IMR-90 (cell line): ENCODE measurements around the gene CXCL13. TPM values are rescaled to one million over a fixed set of nuclear protein-coding genes. Genes with fewer than 3 reads are reported as not detected.
"Not testable (repeated sequence)": the region's sequence is repeated elsewhere in the genome, so short reads cannot be mapped to it uniquely, and the experiment has no call there.

Experiments
- ATAC-seq: fragments of 200-7000 bp; cut with Tn5 transposase; 2 replicates; pipeline ENCODE4 v1.9.1; 2020; ENCODE audit warnings: low read depth, mild to moderate bottlenecking, moderate library complexity
- BruUV-seq: library from RNA; stranded (reverse); fragments of 400-500 nt; replicated peaks from 2 replicates; lab custom pipeline; 2021; lab: Mats Ljungman, UMichigan
- CTCF ChIA-PET: fragments of 300-600 bp; formaldehyde crosslinking; extraction: SDS; loops from one replicate; lab custom pipeline; 2021; ENCODE audit warnings: antibody characterized with exemption; lab: Yijun Ruan, JAX
- POLR2A ChIA-PET: fragments of 300-600 bp; sonication (Branson Sonifier 250); formaldehyde crosslinking; loops from one replicate; lab custom pipeline; 2022; ENCODE audit warnings: antibody characterized with exemption; ENCODE audit not compliant: unreplicated experiment; lab: Charles Lee
- DNase-seq: peaks from one replicate; pipeline ENCODE4 v3.0.0; 2013
- H2AFZ ChIP-seq: replicated peaks from 2 replicates; pipeline ENCODE3; 2013; ENCODE audit warnings: low read length, mild to moderate bottlenecking; ENCODE audit not compliant: poor library complexity
- H2AK5ac ChIP-seq: 2 replicates; pipeline ENCODE4 v1.6.1; 2013; ENCODE audit warnings: low read depth, low read length, inconsistent platforms
- H2AK9ac ChIP-seq: replicated peaks from 2 replicates; pipeline ENCODE3; 2013; ENCODE audit warnings: mild to moderate bottlenecking, low read depth, low read length, moderate library complexity; ENCODE audit not compliant: poor library complexity
- H2BK120ac ChIP-seq: 2 replicates; pipeline ENCODE4 v1.6.1; 2013; ENCODE audit warnings: low read depth, low read length, inconsistent platforms
- H2BK15ac ChIP-seq: 3 replicates; pipeline ENCODE4 v1.6.1; 2013; ENCODE audit warnings: low read depth, low read length, inconsistent platforms
- H2BK20ac ChIP-seq: 2 replicates; pipeline ENCODE4 v1.6.1; 2013; ENCODE audit warnings: low read depth, mild to moderate bottlenecking, inconsistent platforms, low read length, moderate library complexity
- H2BK5ac ChIP-seq: 2 replicates; pipeline ENCODE4 v1.6.1; 2013; ENCODE audit warnings: mild to moderate bottlenecking, low read depth, low read length, inconsistent platforms; ENCODE audit not compliant: poor library complexity, severe bottlenecking
- H3K14ac ChIP-seq: replicated peaks from 2 replicates; pipeline ENCODE4 v1.6.1; 2013; ENCODE audit warnings: low read depth, low read length, inconsistent platforms
- H3K18ac ChIP-seq: 2 replicates; pipeline ENCODE4 v1.6.1; 2013; ENCODE audit warnings: low read depth, low read length, control low read depth
- H3K23ac ChIP-seq: 2 replicates; pipeline ENCODE4 v1.6.1; 2013; ENCODE audit warnings: low read depth, low read length, inconsistent platforms
- H3K27ac ChIP-seq: 2 replicates; pipeline ENCODE4 v1.5.1; 2013; ENCODE audit warnings: mild to moderate bottlenecking, control low read depth, low read length; ENCODE audit not compliant: insufficient read depth
- H3K27me3 ChIP-seq: 2 replicates; pipeline ENCODE4 v1.6.1; 2013; ENCODE audit warnings: low read length; ENCODE audit not compliant: control insufficient read depth, insufficient read depth
- H3K36me3 ChIP-seq: 2 replicates; pipeline ENCODE4 v1.6.1; 2013; ENCODE audit warnings: low read length, mixed read lengths; ENCODE audit not compliant: control insufficient read depth, insufficient read depth
- H3K4ac ChIP-seq: 2 replicates; pipeline ENCODE4 v1.6.1; 2013; ENCODE audit warnings: low read depth, low read length, inconsistent platforms
- H3K4me1 ChIP-seq: 2 replicates; pipeline ENCODE4 v1.6.1; 2013; ENCODE audit warnings: low read length, mixed read lengths; ENCODE audit not compliant: control insufficient read depth, insufficient read depth
- H3K4me2 ChIP-seq: 2 replicates; pipeline ENCODE4 v1.6.1; 2013; ENCODE audit warnings: low read depth, mild to moderate bottlenecking, control low read depth, low read length, moderate library complexity
- H3K4me3 ChIP-seq: 2 replicates; pipeline ENCODE4 v1.5.1; 2013; ENCODE audit warnings: low read depth, mild to moderate bottlenecking, control low read depth, low read length, moderate library complexity; ENCODE audit not compliant: insufficient read depth
- H3K56ac ChIP-seq: 2 replicates; pipeline ENCODE4 v1.6.1; 2013; ENCODE audit warnings: low read length, inconsistent platforms; ENCODE audit not compliant: insufficient read depth; ENCODE audit errors: extremely low read depth
- H3K79me1 ChIP-seq, 2 experiments: 2 replicates each; pipeline ENCODE4 v1.6.1; 2013; ENCODE audit warnings: low read length in 2 of 2, inconsistent platforms in 1 of 2, low read depth in 1 of 2
- H3K9ac ChIP-seq: 2 replicates; pipeline ENCODE4 v1.6.1; 2013; ENCODE audit warnings: low read depth, low read length, control low read depth
- H3K9me1 ChIP-seq: 2 replicates; pipeline ENCODE4 v1.6.1; 2013; ENCODE audit warnings: low read length, inconsistent platforms; ENCODE audit not compliant: insufficient read depth
- H3K9me3 ChIP-seq: 2 replicates; pipeline ENCODE4 v1.6.1; 2013; ENCODE audit warnings: low read length; ENCODE audit not compliant: control insufficient read depth, insufficient read depth
- H4K20me1 ChIP-seq: 2 replicates; pipeline ENCODE4 v1.6.1; 2013; ENCODE audit warnings: low read length, inconsistent platforms; ENCODE audit not compliant: insufficient read depth
- H4K5ac ChIP-seq: 2 replicates; pipeline ENCODE4 v1.6.1; 2013; ENCODE audit warnings: mild to moderate bottlenecking, low read depth, low read length, control low read depth
- H4K8ac ChIP-seq, 2 experiments: 2 replicates each; pipeline ENCODE4 v1.6.1; 2013; ENCODE audit warnings: low read depth in 2 of 2, low read length in 2 of 2, control low read depth in 1 of 2, inconsistent platforms in 1 of 2
- H4K91ac ChIP-seq: 2 replicates; pipeline ENCODE4 v1.6.1; 2013; ENCODE audit warnings: low read depth, low read length, inconsistent platforms; ENCODE audit not compliant: insufficient read depth
- WGBS, 2 experiments: methylation state at CpG; one replicate each; pipeline versions ENCODE4 v1.1.5 to v1.1.7; 2013; ENCODE audit warnings: missing lambda C conversion rate in 2 of 2; ENCODE audit not compliant: insufficient read length in 1 of 2; ENCODE audit errors: extremely low coverage in 2 of 2; 5-methylcytosine and 5-hydroxymethylcytosine counted together
- dilution Hi-C: fragments of 300-500 bp; cut with HindIII; formaldehyde crosslinking; loops from one replicate; pipeline ENCODE4 v1.14.3; 2018; ENCODE audit warnings: low sequenced_read_pairs; ENCODE audit not compliant: unreplicated experiment
- in situ Hi-C: fragments of 300-500 bp; cut with MboI; formaldehyde crosslinking; loops from 3 replicates; pipeline ENCODE4 v1.14.3; 2019; ENCODE audit warnings: low sequenced_read_pairs, inconsistent platforms, mixed read lengths
- intact Hi-C: fragments of 100-400 bp; cut with micrococcal nuclease; formaldehyde crosslinking; loops from 2 replicates; pipeline ENCODE4 v1.10.0; 2022
- polyA plus RNA-seq, 3 experiments: library from polyadenylated mRNA; depleted of rRNA; stranded (reverse); fragments of >200 nt; gene quantifications; 2 replicates each; pipeline ENCODE4 v1.2.3, GENCODE V29; 2012; ENCODE audit warnings: low replicate concordance in 1 of 3
- total RNA-seq: library from RNA; depleted of rRNA; stranded (reverse); fragments of >200 nt; gene quantifications from 2 replicates; pipeline ENCODE4 v1.2.3, GENCODE V29; 2012; rRNA removed

The CXCL13 gene
- total and polyA plus RNA-seq, 2 of the 4 experiments (the other 2 are of a cell fraction) = not detected

- H3K36me3 ChIP-seq, ATAC-seq, H4K8ac ChIP-seq, DNase-seq, in situ Hi-C loops, H2BK20ac ChIP-seq, H4K91ac ChIP-seq, H2AK5ac ChIP-seq, H3K27me3 ChIP-seq, H3K4me2 ChIP-seq, H2AK9ac ChIP-seq, H3K56ac ChIP-seq, H4K5ac ChIP-seq, intact Hi-C loops, H3K9me1 ChIP-seq, H3K9ac ChIP-seq, H2BK15ac ChIP-seq, H2BK5ac ChIP-seq, dilution Hi-C loops, H2BK120ac ChIP-seq, H2AFZ ChIP-seq, BruUV-seq, H3K9me3 ChIP-seq, H3K18ac ChIP-seq, H3K23ac ChIP-seq, H3K27ac ChIP-seq, H3K4ac ChIP-seq, CTCF ChIA-PET, H4K20me1 ChIP-seq, H3K79me1 ChIP-seq, H3K14ac ChIP-seq, H3K4me3 ChIP-seq, H3K4me1 ChIP-seq, POLR2A ChIA-PET: not testable (repeated sequence)
- no CpG with 5 or more reads among the region's 5 CpGs for WGBS, 2 experiments
Observed at GRCh38 chr4:77660318-77660717, 54.7 kb downstream of the CXCL13 start.

Other genes starting within 250 kb of the CXCL13 start
- 14.4 and 21.1 TPM in 2 replicates for gene CNOT6L, start 213.5 kb downstream of the CXCL13 start, total RNA-seq
- gene CNOT6L, start 213.5 kb downstream of the CXCL13 start, polyA plus RNA-seq (2012; rRNA removed) = 3.2 and 3.5 TPM in 2 replicates